ENCODE results near the gene ETV4. TPM values are rescaled to one million over a fixed set of nuclear protein-coding genes. Genes with fewer than 3 reads are reported as not detected.

Gene ETV4
- total and polyA plus RNA-seq, 2 of the 13 experiments (the other 11 are each of a cell fraction or from before 2014, with no cell fraction given) = 128 to 330 TPM

- TF ChIP-seq HOXA3 (CRISPR knock-in tag; IDR thresholded peaks at IDR 0.05) (peak; percentile 29; the same call in 1 of the 2 replicates), HNF4A (CRISPR knock-in tag; IDR thresholded peaks at IDR 0.05) (peak; percentile 61; the same call in 1 of the 2 replicates), GMEB2 (CRISPR knock-in tag; IDR thresholded peaks at IDR 0.05; ENCODE audit: low read depth) (no peak), GLI4 (CRISPR knock-in tag; IDR thresholded peaks at IDR 0.05; ENCODE audit: borderline replicate concordance) (no peak), JARID2 (CRISPR knock-in tag; IDR thresholded peaks at IDR 0.05; ENCODE audit: insufficient replicate concordance) (no peak), ATF7 (IDR thresholded peaks at IDR 0.05) (no peak), ATF7 (CRISPR knock-in tag; IDR thresholded peaks at IDR 0.05) (no peak), SALL1 (CRISPR knock-in tag; IDR thresholded peaks at IDR 0.05) (peak; percentile 45; the same call in 1 of the 2 replicates), SP140L (CRISPR knock-in tag; IDR thresholded peaks at IDR 0.05; ENCODE audit: borderline replicate concordance) (no peak), MAFF (IDR thresholded peaks at IDR 0.05; ENCODE audit: low read depth, low read length) (no peak), KAT2B (IDR thresholded peaks at IDR 0.05; ENCODE audit: borderline replicate concordance, low read depth, low read length) (no peak), ERF (CRISPR knock-in tag; IDR thresholded peaks at IDR 0.05) (0 out of 2 replicates have a peak, but pooled peaks have one; percentile 26), SMARCE1 (IDR thresholded peaks at IDR 0.05; ENCODE audit: borderline replicate concordance) (no peak), DMAP1 (CRISPR knock-in tag; IDR thresholded peaks at IDR 0.05) (peak; percentile 26; the same call in 1 of the 2 replicates), SKI (IDR thresholded peaks at IDR 0.05; ENCODE audit: partially characterized antibody) (no peak), KDM5B (CRISPR knock-in tag; IDR thresholded peaks at IDR 0.05; ENCODE audit: borderline replicate concordance) (no peak), ZSCAN21 (CRISPR knock-in tag; IDR thresholded peaks at IDR 0.05; ENCODE audit: borderline replicate concordance) (no peak), PAF1 (CRISPR knock-in tag; IDR thresholded peaks at IDR 0.05) (no peak), NR2F1 (CRISPR knock-in tag; IDR thresholded peaks at IDR 0.05) (no peak), TARDBP (CRISPR knock-in tag; IDR thresholded peaks at IDR 0.05) (no peak), ZNF33B (CRISPR knock-in tag; IDR thresholded peaks at IDR 0.05) (no peak), EZH2 (conservative IDR thresholded peaks at IDR 0.05; ENCODE audit: low read depth, low read length) (no peak), ZNF460 (CRISPR knock-in tag; IDR thresholded peaks at IDR 0.05; ENCODE audit: borderline replicate concordance) (no peak), CHCHD3 (CRISPR knock-in tag; IDR thresholded peaks at IDR 0.05) (no peak), FIP1L1 (IDR thresholded peaks at IDR 0.05; ENCODE audit: borderline replicate concordance, insufficient read depth, low read depth, low read length) (no peak), NR3C1 (CRISPR knock-in tag; IDR thresholded peaks at IDR 0.05) (no peak), JUNB (CRISPR knock-in tag; IDR thresholded peaks at IDR 0.05; ENCODE audit: borderline replicate concordance) (no peak), ZNF737 (CRISPR knock-in tag; IDR thresholded peaks at IDR 0.05; ENCODE audit: borderline replicate concordance) (no peak), SOX13 (IDR thresholded peaks at IDR 0.05) (no peak), SOX13 (CRISPR knock-in tag; conservative IDR thresholded peaks at IDR 0.05 in 1 of 2, IDR thresholded peaks at IDR 0.05 in 1 of 2) (no peak), SOX5 (CRISPR knock-in tag; IDR thresholded peaks at IDR 0.05; ENCODE audit: borderline replicate concordance) (no peak), CAMTA2 (CRISPR knock-in tag; IDR thresholded peaks at IDR 0.05; ENCODE audit: borderline replicate concordance) (no peak)
Observed at GRCh38 chr17:43562679-43563599, 16.8 kb upstream of the ETV4 start (continued).
